ENCODE measurements around the gene CCDC174. TPM values are rescaled to one million over a fixed set of nuclear protein-coding genes. Genes with fewer than 3 reads are reported as not detected.

CCDC174 gene
- total RNA-seq: 10 to 100 TPM; 21.2 to 30.1 (median 25.5) TPM

DNA sequence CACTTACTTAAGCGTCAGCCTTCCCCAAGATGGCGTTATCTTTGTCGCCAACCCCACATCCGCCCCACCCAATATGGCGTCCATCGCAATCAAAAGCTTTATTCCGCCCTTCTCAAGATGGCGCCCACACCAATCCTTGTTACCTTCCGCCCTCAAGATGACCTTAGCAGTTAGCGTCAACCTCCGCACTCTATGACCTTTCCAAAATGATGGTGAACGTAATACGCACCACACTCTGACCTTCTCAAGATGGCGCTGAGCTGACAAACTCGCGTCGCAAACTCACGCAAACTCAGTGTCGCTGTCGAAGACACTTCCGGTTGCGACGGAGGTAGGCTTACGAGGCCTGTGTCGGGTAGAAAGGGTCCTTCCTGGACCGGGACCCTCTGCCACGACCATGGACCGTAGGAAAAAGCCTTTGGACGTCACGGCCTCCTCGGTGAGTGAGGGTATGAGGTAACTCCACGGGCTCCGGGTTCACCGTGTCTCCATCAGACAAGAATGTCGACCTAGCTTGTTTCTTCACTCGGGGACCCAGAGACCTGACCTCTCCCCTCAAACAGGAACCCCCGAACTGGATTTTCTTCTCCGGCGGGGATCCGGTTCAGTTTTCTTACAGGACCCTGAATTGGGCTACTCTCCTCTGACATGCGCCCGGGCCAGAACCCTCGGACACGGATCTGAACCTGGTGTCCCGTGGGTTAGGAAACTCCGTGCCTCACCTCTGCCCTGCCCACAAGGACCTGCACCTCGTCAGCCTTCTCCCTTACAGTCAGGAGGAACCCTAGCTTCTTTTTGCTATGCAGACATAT lies at the start of gene CCDC174:
CCDC174 (plus strand) TSS at position 323 of the 812 bp plus-strand sequence; CDS start at position 398, 75 bp downstream.
- intact Hi-C loops (cut with DNase I): no loop called here
- Histone ChIP-seq H3K27me3 (no peaks in the 10 kb centered on the region), H3K4me3 (replicated peaks in 1 of 3) (peak within 1 kb of the TSS; percentile 54 to 85 (median 55)), H3K9me3 (no peaks in the 10 kb centered on the region), H3K36me3 (peaks cover 17 to 21% of the 10 kb centered on the region in 2 donors), H3K4me1 (peaks cover 13 to 25% of the 10 kb centered on the region in 2 donors), H3K27ac (peak within 1 kb of the TSS; percentile 79 to 84 (median 83))
- no peak for TF ChIP-seq CTCF (IDR thresholded peaks at IDR 0.05)
- peak in 1 of 2 donors; percentile 79 for TF ChIP-seq POLR2A (IDR thresholded peaks at IDR 0.05)
- WGBS, 2 donors: 0% methylated on average over 37 to 47 of the region's 47 CpGs
- DNase-seq: peak; percentile 95 to 96

DNA sequence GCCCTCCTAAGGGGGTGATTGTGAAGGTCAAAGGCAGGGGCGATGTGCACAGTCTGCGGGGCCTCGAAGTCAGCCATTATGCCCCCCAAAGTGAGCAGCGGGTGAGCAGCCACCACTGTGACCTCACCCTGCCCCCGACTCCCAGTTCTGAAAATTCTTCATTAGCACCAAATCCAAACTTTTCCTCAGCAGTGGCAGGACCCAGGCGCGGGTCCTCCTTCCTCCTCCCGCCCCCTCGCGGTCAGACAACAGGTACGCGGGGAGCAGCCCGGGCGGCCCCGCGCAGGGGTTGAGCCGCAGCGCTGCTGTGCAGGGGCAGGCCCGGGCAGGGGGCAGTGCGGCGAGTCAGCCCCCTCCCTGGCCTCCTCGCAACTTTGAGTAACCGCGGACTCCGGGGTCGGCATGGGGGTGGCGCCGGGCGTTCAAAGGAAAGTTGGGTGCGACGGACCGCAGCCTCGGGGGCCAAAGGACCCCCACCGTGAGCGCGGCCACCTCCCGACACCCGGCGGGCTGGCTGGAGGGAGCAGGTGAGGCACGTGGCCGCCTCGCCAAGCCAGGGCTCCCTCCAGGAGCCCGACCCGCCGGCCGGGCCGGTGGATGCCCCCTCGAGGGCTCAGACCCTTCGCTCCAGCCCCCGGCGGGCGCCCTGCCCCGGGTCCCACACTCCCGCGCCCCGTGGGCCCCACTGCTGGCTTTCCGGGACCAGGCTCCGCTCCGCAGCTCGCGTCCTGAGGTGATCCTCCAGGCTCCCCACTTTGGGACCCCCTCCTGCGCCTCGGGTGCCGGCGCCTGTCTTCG lies 49.4 kb upstream of the CCDC174 start:
- TF ChIP-seq POLR2A (IDR thresholded peaks at IDR 0.05) (no peak), CTCF (IDR thresholded peaks at IDR 0.05) (no peak)
- Histone ChIP-seq H3K27me3 (peaks cover 9% of the 10 kb centered on the region), H3K27ac (no peak overlapping the region), H3K9me3 (no peaks in the 10 kb centered on the region), H3K4me1 (peaks cover 0 to 7% of the 10 kb centered on the region in 2 donors), H3K36me3 (no peaks in the 10 kb centered on the region), H3K4me3 (replicated peaks in 1 of 3) (no peak overlapping the region)
- no peak for DNase-seq
- 2 to 3% methylated on average over 14 to 16 of the region's 66 CpGs for WGBS, 2 donors
- intact Hi-C loops (cut with DNase I): no loop called here

DNA sequence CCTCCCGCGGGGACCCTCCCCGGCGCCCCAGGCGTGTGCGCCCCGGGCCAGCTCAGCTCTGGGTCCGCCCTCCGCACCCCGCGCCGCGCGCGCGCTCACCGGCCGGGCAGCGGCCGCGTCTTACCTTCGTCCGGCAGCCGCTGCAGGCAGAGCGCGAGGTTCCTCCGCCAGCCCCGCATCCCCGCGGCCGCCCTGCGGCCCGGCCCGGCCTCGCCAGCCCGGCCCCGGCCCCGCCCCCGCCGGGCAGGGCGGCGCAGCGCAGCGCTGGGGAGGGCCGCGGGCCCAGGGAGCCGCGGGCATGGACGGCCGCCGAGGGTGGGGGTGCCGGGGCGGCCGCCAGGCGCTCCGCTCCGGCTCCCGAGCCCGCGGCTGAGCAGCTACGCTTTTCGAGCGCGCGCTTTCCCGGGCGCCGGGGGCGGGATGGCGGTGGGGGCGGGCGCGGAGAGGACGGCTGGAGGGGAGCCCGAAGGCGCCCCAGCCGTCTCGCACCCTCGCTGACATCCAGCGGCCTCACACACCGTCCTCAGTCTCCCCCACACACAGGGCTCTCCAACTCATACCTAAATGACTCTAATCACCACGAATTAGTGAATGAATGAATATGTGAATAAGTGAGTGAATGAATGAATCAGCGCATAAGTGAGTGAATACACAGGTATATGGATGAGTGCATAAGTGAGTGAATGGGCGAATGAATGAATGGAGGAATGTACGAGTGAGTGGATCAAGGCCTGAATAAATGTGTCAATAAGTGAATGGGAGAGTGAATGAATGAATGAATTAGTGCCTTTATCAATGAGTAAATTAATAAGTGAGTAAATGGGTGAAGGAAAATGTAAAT lies 48.5 kb upstream of the CCDC174 start:
- H3K9me3 ChIP-seq: no peaks in the 10 kb centered on the region
- intact Hi-C loops (cut with DNase I): no loop called here
- H3K36me3 ChIP-seq: no peaks in the 10 kb centered on the region
- H3K4me1 ChIP-seq: peaks cover 0 to 7% of the 10 kb centered on the region in 2 donors
- WGBS, 2 donors: 8 to 12% methylated on average over 22 to 36 of the region's 85 CpGs
- TF ChIP-seq POLR2A (IDR thresholded peaks at IDR 0.05) (no peak), CTCF (IDR thresholded peaks at IDR 0.05) (no peak)
- H3K27ac ChIP-seq: no peak overlapping the region
- no peak for DNase-seq
- peaks cover 9% of the 10 kb centered on the region for H3K27me3 ChIP-seq
- no peak overlapping the region for H3K4me3 ChIP-seq (replicated peaks in 1 of 3)

GRCh38 chr3:14605067-14605466 lies 46.5 kb upstream of the CCDC174 start:
- Histone ChIP-seq H3K4me3 (replicated peaks in 1 of 3) (no peak overlapping the region), H3K27me3 (peaks cover 9% of the 10 kb centered on the region), H3K36me3 (no peaks in the 10 kb centered on the region), H3K9me3 (no peaks in the 10 kb centered on the region), H3K27ac (no peak overlapping the region), H3K4me1 (peaks cover 0 to 7% of the 10 kb centered on the region in 2 donors)
- no peak for TF ChIP-seq CTCF (IDR thresholded peaks at IDR 0.05)
- TF ChIP-seq POLR2A (IDR thresholded peaks at IDR 0.05): no peak
- no peak for DNase-seq
- WGBS, 2 donors: 69 to 80% methylated on average over 5 of the region's 5 CpGs
- intact Hi-C loops (cut with DNase I): no loop called here

All from thyroid gland (tissue), 4 donors.